Testis (tissue), 3 donors: Measurements from ENCODE around the gene FCN2. TPM values are rescaled to one million over a fixed set of nuclear protein-coding genes. Genes with fewer than 3 reads are reported as not detected.
A peak's percentile ranks its signal among the peaks of the same experiment; 100 is the strongest.

Experiments used
- DNase-seq: peaks from one replicate; pipeline ENCODE4 v3.0.0-alpha.2; 2019
- H3K27ac ChIP-seq, 2 donors: fragments of 200-600 bp; sonication (generic); one replicate each; pipeline ENCODE4 v1.5.1; 2019
- H3K27me3 ChIP-seq: fragments of 200-600 bp; sonication (generic); one replicate; pipeline ENCODE4 v1.5.1; 2019
- H3K36me3 ChIP-seq: fragments of 200-600 bp; sonication (generic); one replicate; pipeline ENCODE4 v1.5.1; 2017; ENCODE audit warnings: low read depth; ENCODE audit errors: missing control alignments
- H3K4me1 ChIP-seq: fragments of 200-600 bp; sonication (generic); one replicate; pipeline ENCODE4 v1.5.1; 2019
- H3K4me3 ChIP-seq, 2 donors: fragments of 200-600 bp; sonication (generic); one replicate each; pipeline ENCODE4 v1.5.1; 2017 to 2019
- H3K9me3 ChIP-seq: fragments of 200-600 bp; sonication (generic); one replicate; pipeline ENCODE4 v1.5.1; 2017
- POLR2A ChIP-seq: fragments of 450-650 bp; IDR thresholded peaks from one replicate; pipeline ENCODE4 v1.6.1; 2017; ENCODE audit warnings: antibody characterized with exemption, mild to moderate bottlenecking, moderate library complexity
- WGBS, 2 donors: methylation state at CpG; one replicate each; pipeline ENCODE4 v1.1.5; 2018; 5-methylcytosine and 5-hydroxymethylcytosine counted together
- intact Hi-C: fragments of 100-400 bp; cut with DNase I; formaldehyde crosslinking; loops from one replicate; pipeline ENCODE4 v1.15.1; 2023; ENCODE audit warnings: low total_unique reads
- polyA plus RNA-seq: library from polyadenylated mRNA; stranded (reverse); fragments of 350-450 nt; fragmentation: Illumina TruSeq; extraction: RNeasy Lipid Tissue Mini Kit (QIAGEN cat#74804); gene quantifications from one replicate; pipeline ENCODE4 v1.2.3, GENCODE V29; 2014; ENCODE audit warnings: low read depth, low replicate concordance; ENCODE audit not compliant: insufficient read depth
- total RNA-seq, 2 donors: library from RNA; depleted of rRNA; stranded (reverse); fragments of >200 nt; gene quantifications; one replicate each; pipeline ENCODE4 v1.2.3, GENCODE V29; 2016
- TF ChIP-seq, protein P1 (sequence below), 3 experiments: fragments of 450-650 bp in 2 of 3; fragments of 200-600 bp in 1 of 3; sonication (generic) in 1 of 3; IDR thresholded peaks; one replicate each; pipeline ENCODE4 v1.5.1; 2016 to 2019; ENCODE audit warnings: antibody characterized with exemption in 3 of 3, mild to moderate bottlenecking in 2 of 3, moderate library complexity in 1 of 3

FCN2 gene
- total and polyA plus RNA-seq, 3 donors from 2014 or later, result 0.43 TPM; not detected in 2

DNA sequence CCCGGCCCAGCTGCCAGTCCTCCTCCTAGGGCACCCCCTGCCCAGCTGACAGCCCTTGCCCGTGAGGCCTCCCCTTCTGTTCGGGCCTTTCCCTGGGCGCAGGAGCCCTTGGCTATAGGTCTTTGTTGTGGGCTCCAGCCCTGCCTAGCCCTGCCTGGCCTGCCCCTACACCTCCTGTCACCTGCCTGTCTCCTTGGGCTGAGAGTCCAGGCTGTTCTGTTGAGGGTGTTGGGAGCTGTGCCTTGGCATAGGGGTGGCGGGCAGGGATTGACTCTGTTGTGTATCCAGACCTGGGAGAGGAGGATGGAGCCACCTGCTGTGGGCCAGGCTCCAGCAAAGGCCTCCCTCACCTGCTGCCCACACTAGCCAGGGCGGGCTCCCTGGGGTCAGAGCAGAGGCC, 11.6 kb downstream of the FCN2 start:
- no peak overlapping the region for H3K4me3 ChIP-seq
- no peak overlapping the region for H3K27ac ChIP-seq
- DNase-seq, result no peak
- intact Hi-C loops, result no loop called here
- no peaks in the 10 kb centered on the region for H3K27me3 ChIP-seq
- H3K4me1 ChIP-seq, result peaks cover 14% of the 10 kb centered on the region
- H3K9me3 ChIP-seq, result no peaks in the 10 kb centered on the region
- no peaks in the 10 kb centered on the region for H3K36me3 ChIP-seq
- TF ChIP-seq, protein P1, sequence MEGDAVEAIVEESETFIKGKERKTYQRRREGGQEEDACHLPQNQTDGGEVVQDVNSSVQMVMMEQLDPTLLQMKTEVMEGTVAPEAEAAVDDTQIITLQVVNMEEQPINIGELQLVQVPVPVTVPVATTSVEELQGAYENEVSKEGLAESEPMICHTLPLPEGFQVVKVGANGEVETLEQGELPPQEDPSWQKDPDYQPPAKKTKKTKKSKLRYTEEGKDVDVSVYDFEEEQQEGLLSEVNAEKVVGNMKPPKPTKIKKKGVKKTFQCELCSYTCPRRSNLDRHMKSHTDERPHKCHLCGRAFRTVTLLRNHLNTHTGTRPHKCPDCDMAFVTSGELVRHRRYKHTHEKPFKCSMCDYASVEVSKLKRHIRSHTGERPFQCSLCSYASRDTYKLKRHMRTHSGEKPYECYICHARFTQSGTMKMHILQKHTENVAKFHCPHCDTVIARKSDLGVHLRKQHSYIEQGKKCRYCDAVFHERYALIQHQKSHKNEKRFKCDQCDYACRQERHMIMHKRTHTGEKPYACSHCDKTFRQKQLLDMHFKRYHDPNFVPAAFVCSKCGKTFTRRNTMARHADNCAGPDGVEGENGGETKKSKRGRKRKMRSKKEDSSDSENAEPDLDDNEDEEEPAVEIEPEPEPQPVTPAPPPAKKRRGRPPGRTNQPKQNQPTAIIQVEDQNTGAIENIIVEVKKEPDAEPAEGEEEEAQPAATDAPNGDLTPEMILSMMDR (IDR thresholded peaks at IDR 0.05), result no peak
- no peak for TF ChIP-seq POLR2A
- 92 to 100% methylated on average over 2 to 6 of the region's 6 CpGs for WGBS, 2 donors

DNA sequence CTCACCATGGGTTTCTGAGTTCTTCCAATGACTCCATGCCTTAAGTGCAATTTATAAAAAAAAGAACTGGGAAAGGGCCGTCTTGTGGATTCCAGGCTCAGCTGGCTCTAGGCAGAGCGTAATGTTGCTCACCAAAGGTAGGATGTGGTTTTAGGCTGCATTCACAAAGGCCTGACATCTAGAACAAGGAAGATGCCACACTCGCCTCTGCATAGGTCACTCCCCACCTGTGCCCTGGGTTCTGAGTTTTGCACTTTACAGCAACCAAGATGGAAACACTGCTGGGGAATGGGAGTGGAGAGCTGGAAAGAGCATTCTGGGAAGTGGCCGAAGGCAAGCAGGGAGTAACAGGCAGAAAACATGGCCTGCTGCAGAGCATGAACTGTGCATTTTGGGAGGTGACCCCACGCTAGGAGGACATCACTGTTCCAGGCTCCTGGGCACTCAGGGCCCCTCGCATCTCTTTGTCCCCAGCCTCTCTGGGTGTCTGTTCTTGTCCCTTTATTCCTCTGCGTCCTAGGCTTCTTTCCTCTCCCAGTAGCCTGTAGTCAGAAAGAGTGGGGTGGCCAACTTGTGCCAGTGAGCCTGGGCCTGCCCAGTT, 12.3 kb downstream of the FCN2 start:
- Histone ChIP-seq H3K4me1 (peaks cover 21% of the 10 kb centered on the region), H3K9me3 (no peaks in the 10 kb centered on the region), H3K27ac (no peak overlapping the region), H3K4me3 (no peak overlapping the region), H3K36me3 (no peaks in the 10 kb centered on the region), H3K27me3 (no peaks in the 10 kb centered on the region)
- no peak for TF ChIP-seq POLR2A
- TF ChIP-seq, protein P1 (IDR thresholded peaks at IDR 0.05), result no peak
- DNase-seq, result no peak
- intact Hi-C loops, result no loop called here
- WGBS, 2 donors, result 86 to 97% methylated on average over 5 to 7 of the region's 7 CpGs

DNA sequence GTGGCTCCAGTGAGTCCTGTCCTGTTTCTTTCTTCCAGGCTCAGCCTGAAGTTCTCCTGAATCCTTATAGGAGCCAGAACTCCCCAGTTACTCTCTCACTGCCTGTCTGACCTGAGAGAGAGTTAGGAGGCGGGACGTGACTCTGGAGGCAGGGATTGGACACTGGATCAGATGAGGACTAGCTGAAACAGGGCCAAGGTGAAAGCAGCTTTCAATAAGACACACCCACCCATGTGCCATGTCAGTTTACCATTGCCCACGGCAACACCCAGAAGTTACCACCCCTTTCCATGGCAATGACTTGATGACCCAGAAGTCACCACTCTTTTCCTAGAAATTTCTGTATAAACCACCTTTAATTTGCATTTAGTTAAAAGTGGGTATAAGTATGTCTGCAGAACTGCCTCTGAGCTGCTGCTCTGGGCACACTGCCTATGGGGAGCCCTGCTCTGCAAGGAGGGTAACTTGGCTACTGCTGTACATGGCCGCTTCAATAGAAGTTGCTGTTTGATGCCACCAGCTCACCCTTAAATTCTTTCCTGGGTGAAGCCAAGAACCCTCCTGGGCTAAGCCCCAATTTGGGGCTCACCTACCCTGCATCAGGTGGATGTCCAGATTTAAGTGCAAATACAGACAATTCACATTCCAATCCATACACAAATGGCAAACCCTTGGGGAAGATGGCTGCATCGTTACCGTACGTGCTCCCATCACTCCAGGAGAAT, 13.7 kb downstream of the FCN2 start:
- Histone ChIP-seq H3K9me3 (no peaks in the 10 kb centered on the region), H3K4me1 (peaks cover 22% of the 10 kb centered on the region), H3K4me3 (no peak overlapping the region), H3K36me3 (no peaks in the 10 kb centered on the region), H3K27me3 (no peaks in the 10 kb centered on the region), H3K27ac (no peak overlapping the region)
- TF ChIP-seq, protein P1 (IDR thresholded peaks at IDR 0.05), result no peak
- TF ChIP-seq POLR2A, result no peak
- intact Hi-C loops, result no loop called here
- DNase-seq, result no peak
- whole genome bisulfite sequencing, 2 donors, result 94 to 98% methylated on average over 7 of the region's 7 CpGs

DNA sequence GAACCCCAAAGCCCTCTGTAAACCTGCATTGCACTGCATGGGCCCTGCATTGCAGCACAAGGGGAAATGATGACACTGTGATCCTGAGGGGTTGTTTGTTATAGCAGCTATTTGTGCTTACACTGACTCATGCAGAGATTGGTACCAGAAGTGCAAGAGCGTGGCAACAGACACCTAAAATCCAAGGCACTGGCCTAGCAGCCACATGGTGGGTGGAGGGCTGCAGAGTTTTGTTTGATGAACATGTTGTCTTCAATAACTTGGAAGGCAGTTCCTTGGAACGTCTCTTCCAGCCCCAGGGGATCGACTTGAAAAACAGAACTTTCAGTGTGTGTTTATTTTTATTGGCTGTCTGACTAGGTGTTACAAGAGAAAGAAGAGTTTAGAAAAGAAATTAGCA, 14.5 kb downstream of the FCN2 start:
- Histone ChIP-seq H3K4me1 (peaks cover 22% of the 10 kb centered on the region), H3K27ac (peak overlapping the region in 1 of 2 donors; percentile 3), H3K27me3 (no peaks in the 10 kb centered on the region), H3K9me3 (no peaks in the 10 kb centered on the region), H3K36me3 (no peaks in the 10 kb centered on the region), H3K4me3 (no peak overlapping the region)
- 55% methylated on average over 3 of the region's 3 CpGs for WGBS, 2 donors
- TF ChIP-seq POLR2A, result no peak
- TF ChIP-seq, protein P1 (IDR thresholded peaks at IDR 0.05), result no peak
- peak; percentile 67 for DNase-seq
- intact Hi-C loops, result no loop called here

DNA sequence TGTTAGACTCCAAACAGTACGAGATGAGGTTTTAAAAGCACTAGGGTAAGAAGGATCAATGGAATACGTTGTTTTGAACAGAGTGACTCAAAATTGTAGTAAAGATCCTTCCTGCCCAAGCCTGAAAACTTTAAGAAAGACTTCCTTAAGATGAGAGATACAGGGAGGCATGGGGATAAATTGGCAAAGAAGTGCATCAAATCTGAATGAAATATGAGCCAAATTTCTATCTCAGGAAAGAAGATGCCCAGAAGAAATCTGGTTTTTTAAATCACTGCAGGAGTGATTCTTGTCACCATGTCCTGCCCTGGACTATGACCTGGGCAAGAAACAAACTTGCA, 14.9 kb downstream of the FCN2 start:
- Histone ChIP-seq H3K4me3 (no peak overlapping the region), H3K4me1 (peaks cover 22% of the 10 kb centered on the region), H3K27me3 (no peaks in the 10 kb centered on the region), H3K36me3 (no peaks in the 10 kb centered on the region), H3K27ac (peak overlapping the region in 1 of 2 donors; percentile 3), H3K9me3 (no peaks in the 10 kb centered on the region)
- intact Hi-C loops, result no loop called here
- TF ChIP-seq POLR2A, result no peak
- TF ChIP-seq, protein P1 (IDR thresholded peaks at IDR 0.05), result no peak
- WGBS, 2 donors, result 54% methylated on average over 2 of the region's 2 CpGs
- DNase-seq, result no peak
